ENCODE results near the gene EIF3F.
A peak's percentile ranks its signal among the peaks of the same experiment; 100 is the strongest.

Gene EIF3F

DNA sequence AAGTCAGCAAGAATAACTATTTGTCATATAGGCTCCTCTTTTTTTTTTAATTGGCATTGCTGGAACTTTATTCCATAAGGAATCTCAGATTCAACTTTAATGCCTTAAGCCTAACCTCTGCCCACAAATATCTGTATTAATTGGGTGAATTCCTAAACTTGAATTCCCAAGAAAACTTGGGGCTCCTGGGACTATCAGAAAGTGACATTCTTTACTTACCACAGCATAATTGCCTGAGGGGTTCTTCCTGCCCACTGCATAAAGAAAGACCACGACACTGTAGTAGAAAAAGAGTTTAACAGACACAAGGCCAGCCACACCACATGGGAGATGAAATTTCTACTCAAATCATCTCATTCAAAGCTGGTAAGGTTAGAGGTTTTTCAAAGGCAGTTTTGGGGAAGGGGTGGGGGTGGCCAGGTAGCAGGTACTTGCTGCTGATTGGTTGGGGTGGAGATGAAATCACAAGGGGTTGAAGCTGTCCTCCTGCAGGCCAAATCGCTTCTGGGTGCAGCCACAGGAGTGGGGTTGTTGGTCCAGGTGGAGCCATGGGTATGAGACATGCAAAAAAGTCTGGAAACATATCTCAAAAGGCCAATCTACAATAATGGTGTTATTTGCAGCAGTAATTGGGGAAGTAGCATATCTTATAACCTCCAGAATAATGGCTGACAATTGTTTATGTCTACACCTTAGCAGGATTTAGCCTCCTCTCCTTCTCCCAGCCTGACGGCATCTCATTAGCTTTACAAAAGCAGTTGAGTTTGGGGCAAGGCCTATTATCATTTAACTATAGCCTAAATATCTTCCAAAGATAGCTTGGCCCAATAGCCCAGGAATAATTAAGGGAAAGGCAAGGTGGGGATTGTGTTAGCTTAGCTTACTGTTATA is 17.1 kb upstream of the EIF3F start:
- H3K4me3 ChIP-seq (replicated peaks in 1 of 2; ENCODE audit: low read depth in 2 of 2, low read length in 2 of 2): no peak overlapping the region
- TF ChIP-seq, protein P1, sequence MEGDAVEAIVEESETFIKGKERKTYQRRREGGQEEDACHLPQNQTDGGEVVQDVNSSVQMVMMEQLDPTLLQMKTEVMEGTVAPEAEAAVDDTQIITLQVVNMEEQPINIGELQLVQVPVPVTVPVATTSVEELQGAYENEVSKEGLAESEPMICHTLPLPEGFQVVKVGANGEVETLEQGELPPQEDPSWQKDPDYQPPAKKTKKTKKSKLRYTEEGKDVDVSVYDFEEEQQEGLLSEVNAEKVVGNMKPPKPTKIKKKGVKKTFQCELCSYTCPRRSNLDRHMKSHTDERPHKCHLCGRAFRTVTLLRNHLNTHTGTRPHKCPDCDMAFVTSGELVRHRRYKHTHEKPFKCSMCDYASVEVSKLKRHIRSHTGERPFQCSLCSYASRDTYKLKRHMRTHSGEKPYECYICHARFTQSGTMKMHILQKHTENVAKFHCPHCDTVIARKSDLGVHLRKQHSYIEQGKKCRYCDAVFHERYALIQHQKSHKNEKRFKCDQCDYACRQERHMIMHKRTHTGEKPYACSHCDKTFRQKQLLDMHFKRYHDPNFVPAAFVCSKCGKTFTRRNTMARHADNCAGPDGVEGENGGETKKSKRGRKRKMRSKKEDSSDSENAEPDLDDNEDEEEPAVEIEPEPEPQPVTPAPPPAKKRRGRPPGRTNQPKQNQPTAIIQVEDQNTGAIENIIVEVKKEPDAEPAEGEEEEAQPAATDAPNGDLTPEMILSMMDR (IDR thresholded peaks at IDR 0.05; ENCODE audit: low read depth, low read length): no peak
- DNase-seq (ENCODE audit: low read depth in 2 of 2): no peak

DNA sequence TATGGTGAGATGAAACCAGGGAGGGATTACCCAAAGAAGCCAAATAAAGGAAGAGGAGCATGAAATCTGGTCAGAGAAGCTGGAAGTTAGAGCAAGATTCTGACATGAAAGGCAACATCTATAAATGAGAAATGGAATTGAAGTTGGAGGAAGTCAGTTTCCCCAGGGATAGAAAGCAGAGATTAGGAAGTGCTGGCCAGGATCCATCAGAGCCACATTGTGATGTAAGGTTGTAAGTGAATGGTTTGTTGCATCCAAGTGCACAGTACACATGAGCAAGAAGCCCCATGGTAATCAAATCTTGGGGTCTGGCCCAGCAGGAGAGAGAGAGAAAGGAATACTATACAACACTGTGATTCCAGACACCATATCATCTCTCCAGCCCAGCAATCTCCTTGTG is 15.3 kb upstream of the EIF3F start:
- TF ChIP-seq, protein P1 (IDR thresholded peaks at IDR 0.05; ENCODE audit: low read depth, low read length): no peak
- no peak overlapping the region for H3K4me3 ChIP-seq (replicated peaks in 1 of 2; ENCODE audit: low read depth in 2 of 2, low read length in 2 of 2)
- DNase-seq (ENCODE audit: low read depth in 2 of 2): peak; percentile 20 to 61

DNA sequence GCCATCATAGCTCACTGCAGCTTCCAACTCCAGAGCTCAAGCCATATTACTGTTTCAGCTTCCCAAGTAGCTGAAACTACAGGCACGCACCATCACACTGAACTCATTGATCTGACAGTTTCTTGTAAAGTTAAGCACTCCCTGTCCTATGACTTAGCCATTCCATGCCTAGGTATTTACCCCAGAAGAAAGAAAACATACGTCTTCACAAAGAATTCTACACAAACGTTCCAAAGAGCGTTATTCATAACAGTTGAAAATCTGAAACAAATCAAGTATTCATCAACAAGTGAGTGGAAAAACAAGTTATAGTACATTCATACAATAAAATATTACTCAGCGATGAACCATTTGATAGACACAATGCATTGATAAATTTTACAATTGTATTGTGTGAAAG is 14.1 kb upstream of the EIF3F start:
- DNase-seq (ENCODE audit: low read depth in 2 of 2): peak in 1 of 2 donors; percentile 61
- H3K4me3 ChIP-seq (replicated peaks in 1 of 2; ENCODE audit: low read depth in 2 of 2, low read length in 2 of 2): no peak overlapping the region
- TF ChIP-seq, protein P1 (IDR thresholded peaks at IDR 0.05; ENCODE audit: low read depth, low read length): no peak

DNA sequence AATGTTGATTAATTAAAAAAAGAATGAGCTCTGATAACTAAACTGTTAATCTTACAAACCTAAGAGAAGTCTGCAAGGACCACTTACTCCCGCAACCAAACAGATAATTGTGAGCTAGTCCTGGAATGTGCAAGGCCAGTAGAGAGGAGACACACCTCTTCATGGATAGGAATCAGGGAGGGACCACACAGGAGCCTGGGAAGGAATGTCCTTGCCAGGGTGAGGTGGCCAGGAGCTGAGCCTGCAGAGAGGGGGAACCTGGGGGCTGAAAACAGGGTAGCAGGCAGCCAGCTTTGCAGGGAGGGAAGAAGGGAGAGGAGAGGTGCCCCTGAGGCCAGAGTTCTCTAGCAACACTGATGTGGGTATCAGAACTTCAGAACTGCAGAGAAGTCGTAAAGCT is 12.5 kb upstream of the EIF3F start:
- TF ChIP-seq, protein P1 (IDR thresholded peaks at IDR 0.05; ENCODE audit: low read depth, low read length): no peak
- DNase-seq (ENCODE audit: low read depth in 2 of 2): no peak
- no peak overlapping the region for H3K4me3 ChIP-seq (replicated peaks in 1 of 2; ENCODE audit: low read depth in 2 of 2, low read length in 2 of 2)

DNA sequence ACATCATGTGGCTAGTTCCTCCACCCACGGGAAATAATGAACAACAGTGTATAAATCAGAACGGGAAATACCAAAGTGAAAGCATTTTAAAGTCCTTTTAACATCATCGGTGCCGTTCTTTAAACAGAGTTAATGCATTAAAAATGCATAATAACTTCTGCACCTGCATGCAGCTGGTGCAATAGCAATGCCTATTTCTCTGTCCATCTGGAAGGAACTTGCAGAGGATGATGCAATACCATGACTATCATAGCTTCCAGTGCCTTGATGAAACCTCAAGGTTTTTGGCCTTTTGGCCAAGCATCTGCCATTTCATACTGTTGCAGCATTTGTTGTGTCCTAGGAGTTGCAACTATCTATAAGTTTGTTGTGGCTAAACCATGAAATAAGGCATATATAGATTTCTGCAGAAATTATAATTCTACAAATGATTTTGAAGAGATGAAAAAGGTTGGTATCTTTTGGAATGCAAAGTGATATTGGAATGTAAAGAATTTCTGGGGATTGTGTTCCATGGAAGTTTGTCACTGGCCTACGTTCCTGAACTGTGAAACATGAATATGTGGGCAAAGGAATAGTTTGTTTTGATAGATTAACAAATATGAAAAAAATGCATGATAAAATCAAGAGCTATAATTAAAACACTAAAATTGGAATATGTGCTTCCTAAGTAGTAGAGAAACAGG is 9.8 kb upstream of the EIF3F start:
- DNase-seq (ENCODE audit: low read depth in 2 of 2): peak; percentile 64 to 94
- H3K4me3 ChIP-seq (replicated peaks in 1 of 2; ENCODE audit: low read depth in 2 of 2, low read length in 2 of 2): peak overlapping the region in 1 of 2 donors; percentile 1
- TF ChIP-seq, protein P1 (IDR thresholded peaks at IDR 0.05; ENCODE audit: low read depth, low read length): no peak

DNA sequence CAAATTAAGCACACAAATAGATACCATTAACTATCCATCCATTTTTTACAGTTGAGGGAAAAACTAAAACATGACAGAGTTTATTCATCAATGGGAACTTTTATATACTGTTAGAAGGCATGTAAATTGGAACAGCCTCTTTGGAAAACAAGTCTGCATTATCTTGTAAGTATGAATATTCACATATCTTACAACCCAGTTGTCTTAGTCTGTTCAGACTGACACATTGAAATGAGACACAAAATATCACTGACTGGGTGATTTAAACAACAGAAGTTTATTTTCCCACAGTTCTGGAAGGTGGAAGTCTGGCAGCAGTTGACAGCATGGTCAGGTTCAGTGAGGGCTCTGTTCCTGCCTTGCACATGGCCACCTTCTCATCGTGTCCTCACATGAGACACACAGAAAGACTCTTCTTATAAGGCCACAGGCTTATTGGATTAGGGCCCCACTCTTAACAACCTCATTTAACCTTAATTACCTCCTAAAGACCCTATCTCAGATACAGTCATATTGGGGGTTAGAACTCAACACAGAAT is 5.4 kb upstream of the EIF3F start:
- no peak overlapping the region for H3K4me3 ChIP-seq (replicated peaks in 1 of 2; ENCODE audit: low read depth in 2 of 2, low read length in 2 of 2)
- TF ChIP-seq, protein P1 (IDR thresholded peaks at IDR 0.05; ENCODE audit: low read depth, low read length): no peak
- no peak for DNase-seq (ENCODE audit: low read depth in 2 of 2)
